Activated T-cell treated with anti-CD3 and anti-CD28 coated beads for 24 hours (primary cell): Measurements from ENCODE around the gene SAG.
"Not testable (repeated sequence)": the region's sequence is repeated elsewhere in the genome, so short reads cannot be mapped to it uniquely, and the experiment has no call there.

Experiments
- DNase-seq: peaks from one replicate; pipeline ENCODE4 v3.0.0-alpha.2; 2020; ENCODE audit warnings: low read depth

SAG gene

DNA sequence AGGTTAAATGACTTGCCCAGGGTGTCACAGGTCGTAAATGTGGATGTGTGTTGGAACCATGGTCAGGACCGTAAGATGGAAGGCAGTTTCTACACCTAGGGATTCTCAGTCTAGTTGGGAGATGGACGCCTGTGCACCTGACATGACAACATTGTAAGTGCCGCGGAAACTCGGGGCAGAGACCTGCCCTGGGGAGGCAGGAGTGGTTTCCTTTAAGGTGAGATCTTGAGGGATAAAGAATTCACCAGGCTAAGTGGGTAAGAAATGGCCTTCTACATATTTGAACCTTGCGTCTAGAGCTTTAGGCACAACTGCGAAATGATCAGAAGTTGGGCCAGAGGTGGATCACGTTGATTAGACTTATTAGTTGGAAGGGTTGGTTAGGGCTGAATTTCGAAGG is 48.3 kb downstream of the SAG start:
- DNase-seq, result no peak

DNA sequence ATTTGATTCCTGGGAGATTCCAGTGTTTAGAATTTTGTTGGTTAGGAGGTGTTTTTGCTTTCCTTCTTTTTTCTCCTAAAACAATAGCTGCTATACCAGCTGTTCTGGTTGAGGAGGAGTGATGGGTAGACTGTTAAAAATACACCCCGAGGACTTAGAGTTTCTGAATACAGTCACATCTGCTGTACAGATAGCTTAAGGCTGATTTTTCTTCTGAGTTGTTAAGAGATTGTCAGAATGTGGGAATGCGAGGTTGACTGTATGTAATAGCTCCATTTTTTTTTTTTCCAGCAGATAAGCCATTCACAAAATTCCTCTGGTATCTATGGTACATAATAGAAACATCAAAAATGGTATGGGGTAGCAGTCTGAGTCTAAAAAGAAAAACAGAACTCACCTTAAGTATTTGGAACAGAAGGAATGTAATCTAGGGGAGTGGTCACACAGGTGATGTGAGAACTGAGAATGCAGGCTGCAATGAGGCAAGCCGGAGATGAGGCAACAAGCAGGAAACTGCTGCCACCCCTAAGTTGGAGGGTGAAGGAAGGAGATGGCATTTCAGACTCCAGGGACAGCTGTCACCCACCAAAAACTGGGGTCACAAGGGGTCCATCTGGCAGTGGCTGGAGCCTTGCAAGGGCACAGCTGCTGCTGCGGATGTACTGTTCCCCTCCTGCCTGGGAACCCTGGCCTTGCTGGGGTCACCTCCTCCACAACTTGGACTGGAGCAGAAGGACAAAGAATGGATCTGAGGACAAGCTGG is 49.1 kb downstream of the SAG start:
- no peak for DNase-seq

DNA sequence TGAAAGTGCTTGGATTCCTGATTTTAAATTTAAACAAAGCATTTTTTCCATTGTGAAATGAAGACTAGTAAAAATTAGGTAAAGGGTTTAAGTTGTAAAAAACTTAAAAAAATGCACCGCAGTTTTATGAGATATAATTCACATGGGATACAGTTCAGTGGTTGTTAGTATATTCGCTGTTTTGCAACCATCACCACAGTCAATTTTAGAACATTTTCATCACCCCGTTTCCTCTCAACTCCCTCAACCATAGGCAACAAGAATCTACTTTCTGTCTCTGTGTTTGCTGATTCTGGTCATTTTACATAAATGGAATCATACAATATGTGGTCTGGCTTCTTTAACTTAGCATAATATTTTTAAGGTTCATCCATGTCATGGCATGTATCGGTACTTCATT is 50.7 kb downstream of the SAG start:
- DNase-seq, result no peak

DNA sequence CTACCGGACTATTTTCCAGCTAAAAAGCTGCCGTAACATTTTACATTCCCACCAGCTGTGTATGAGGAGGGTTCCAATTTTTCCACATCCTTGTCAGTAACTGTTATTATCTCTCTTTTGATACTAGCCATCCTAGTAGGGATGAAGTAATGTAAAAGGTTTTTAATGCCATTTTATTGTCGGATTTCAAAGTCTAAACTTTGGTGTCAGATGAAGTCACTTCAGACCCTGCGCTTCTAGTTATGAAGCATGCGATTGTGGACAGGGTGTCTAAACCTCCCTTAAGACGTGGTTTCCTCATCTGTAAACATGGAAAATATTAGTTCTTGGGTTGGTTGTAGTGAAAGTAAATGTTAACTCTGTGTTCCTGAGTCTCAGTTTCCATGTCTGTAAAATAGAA is 51.3 kb downstream of the SAG start:
- DNase-seq, result no peak

DNA sequence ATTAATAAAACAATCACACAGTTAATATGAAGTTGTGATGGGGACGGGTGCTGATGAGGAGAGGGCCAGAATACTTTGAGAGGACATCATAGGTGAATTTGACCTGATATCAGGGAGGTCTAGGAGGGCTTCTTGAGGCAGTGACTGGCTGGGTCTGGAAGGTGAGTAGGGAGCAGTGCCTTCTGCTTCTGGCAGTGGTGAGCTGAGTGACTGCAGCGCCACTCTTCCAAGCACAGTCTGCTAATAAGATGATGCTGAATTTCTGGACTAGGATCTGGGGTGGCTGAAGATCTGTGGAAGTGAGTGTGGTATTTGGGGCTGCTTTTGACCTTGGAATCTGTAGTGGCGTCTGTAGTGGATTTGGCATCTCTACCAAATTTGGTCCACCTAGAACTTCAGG is 52.2 kb downstream of the SAG start:
- DNase-seq, result no peak

DNA sequence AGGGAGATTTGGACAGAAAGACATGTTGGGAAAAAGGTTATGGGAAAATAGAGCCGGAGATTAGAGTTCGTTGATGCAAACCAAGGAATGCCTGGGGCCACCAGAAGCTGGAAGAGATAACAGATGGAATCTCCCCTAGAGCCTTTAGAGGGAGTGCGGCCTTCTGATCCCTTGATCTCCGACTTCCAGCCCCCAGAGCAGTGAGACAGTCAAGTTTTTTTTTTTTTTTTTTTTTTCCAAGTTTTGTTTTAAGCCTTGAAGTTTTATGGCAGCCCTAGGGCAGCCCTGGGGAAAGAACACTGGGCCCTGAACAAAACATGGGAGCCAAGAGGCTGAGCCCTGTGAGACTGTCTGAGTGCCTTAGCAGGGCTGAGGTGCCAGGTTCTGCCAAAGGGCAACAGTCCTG is 53.2 kb downstream of the SAG start:
- DNase-seq, result no peak

DNA sequence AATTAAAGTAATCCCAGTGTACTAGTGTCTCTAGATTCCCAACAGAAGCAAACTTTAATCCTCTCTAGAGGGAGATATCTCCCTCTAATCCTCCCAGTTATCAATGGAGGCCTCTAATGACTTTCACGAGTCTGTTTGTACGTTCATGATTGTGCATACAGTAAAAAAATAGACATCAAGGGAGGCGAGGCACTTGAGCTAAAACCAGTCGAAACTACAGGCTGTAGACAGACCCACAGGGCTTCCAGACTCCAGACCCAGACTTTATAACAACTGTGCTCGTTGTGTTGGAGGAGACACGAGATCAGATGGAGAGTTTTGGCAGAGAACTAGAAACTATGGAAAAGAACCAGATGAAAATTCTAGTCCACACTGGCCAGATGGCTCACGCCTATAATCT is 53.7 kb downstream of the SAG start:
- no peak for DNase-seq

DNA sequence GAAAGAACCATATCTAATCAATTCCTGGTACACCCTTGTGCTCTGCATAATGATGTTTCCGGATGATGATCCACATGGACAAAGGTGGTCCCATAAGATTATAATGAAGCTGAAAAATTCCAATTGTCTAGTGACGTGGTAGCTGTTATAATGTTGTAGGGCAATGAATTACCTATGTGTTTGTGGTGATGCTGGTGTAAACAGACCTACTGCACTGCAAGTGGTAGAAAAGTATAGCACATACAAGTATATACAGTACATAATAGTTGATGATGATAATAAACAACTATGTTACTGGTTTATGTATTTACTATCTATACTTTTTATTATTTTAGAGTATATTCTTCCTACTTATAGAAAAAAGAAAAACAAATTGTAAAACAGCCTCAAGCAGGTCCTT is 55.1 kb downstream of the SAG start:
- DNase-seq, result no peak

DNA sequence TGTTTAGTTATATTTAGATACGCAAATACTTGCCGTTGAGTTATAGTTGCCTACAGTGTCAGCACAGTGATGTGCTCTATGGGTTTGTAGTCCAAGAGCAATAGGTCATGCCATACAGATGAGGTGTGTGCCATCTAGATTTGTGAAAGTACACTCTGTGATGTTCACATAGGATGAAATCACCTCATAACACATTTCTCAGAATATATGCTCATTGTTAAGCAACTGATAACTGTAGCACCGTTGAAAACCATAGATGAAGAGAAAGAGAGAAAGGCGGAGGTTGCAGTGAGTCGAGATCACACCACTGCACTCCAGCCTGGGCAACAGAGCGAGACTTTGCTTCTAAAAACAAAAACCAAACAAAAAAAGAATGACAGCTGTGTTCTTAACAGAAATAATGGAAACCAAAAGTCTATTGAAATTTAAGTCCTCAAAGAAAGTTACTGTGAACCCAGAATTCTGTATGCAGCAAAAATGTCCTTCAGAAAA is 56.2 kb downstream of the SAG start:
- DNase-seq, result no peak

DNA sequence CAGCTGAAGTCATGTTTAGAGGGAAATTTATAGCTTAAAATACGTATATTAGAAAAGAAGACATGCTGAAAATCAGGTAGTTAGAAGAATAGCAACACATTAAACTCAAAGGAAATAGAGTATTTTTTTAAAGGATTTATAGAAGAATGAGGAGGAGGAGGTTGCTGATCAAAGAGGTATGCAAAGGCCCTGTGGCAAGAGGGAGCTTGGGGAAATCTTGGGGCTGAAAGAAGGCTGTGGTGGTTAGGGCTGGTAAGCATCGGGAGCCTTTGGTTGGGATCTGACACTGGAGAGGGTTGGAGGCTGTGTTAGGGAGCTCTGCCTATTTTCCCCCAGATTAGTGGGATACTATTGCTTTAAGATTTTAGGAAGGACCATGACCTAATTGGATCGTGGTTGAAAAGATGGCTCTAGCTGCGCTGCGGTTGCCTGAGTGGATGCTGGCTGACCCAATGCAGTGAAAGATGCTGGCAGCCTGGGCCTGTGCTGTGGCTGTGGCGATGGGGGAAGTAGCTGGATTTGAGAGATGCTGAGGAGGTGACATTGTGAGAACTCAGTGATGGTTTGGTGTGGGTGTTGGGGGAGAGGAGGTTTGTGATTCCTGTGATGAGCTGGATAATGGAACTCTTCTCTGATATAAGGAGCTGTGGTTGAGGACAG is 58.4 kb downstream of the SAG start:
- no peak for DNase-seq

DNA sequence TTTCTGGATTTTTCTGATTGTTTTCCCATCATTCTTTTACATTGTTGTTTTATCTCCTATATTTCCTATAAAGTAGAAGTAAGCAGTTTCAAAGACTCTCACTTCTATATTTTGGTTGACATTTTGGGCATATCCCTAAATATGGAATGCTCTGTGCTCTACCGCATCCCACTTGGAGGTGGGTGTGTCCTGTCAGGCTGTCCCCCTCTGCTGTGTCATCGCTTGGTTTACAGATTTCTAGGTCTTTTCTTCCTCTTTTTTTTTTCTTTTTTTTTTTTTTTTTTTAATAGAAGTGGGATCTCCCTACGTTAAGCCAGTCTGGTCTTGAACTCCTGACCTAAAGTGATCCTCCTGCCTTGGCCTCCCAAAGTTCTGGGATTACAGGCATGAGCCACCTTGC is 60.0 kb downstream of the SAG start:
- DNase-seq, result no peak

DNA sequence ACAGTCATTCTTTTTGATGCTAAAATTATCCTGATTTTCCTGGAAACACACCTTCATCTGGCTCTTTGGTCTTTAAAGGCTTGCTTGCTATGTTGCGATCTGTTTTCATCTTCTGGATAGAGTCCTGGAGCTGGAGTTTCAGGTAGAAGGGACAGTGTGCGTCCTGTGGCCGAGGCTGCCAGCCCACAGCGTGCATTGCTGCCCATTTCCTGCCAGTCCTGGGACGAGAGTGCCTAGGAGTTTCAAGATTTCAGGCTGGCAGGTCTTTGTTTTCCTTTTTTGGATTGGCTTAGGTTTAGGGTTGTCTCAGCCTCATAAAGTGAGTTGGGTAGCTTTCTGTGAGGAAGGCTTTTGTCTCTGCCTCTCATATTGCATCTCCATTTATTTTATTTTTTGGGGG is 61.1 kb downstream of the SAG start:
- no peak for DNase-seq

DNA sequence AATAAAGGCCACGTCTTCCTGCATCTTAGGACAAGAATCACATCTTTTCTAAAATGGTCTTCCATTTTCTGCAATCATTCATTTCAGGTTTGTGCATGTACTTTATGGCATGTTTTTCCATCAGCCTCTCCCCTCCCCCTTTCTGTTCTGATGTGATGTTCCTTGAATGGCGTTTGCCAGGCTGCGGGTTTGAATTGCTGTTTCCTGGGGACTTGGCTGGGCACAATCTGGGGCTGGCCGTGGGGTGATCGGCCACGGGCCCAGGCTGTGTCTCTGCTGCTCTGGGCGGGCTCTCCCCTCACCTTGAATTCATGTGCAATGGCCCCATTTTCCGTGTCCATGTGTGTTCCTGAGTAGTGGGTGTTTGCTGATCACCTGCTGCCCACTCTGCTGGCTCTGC is 61.8 kb downstream of the SAG start:
- no peak for DNase-seq

DNA sequence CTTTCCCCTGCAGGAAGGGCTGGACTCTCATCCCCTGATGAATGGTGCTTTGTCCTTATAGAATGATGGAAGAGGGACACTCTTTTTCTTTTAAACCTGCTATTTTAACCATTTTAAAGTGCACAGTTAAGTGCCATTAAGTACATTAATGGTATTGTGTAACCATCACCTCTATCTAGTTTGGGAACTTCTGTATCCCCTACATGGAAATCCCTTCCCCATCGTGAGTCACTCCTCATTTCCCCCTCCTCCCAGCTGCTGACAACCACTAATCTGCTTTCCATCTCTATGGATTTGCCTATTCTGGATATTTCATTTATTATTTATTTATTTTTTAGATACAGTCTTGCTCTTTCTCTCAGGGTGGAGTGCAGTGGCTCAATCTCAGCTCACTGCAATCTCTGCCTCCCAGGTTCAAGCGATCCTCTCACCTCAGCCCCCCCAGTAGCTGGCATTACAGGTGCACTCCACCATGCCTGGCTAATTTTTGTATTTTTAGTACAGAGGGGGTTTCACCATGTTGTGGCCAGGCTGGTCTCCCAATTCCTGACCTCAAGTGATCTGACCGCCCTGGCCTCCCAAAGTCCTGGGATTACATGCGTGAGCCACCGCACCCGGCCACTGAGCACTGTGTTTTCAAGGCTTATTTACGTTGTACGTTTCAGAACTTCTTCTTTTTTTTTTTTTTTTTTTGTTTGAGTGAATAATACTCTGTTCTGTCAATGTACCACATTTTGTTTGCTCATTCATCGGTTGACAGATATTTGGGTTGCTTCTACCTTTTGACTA is 62.5 kb downstream of the SAG start:
- DNase-seq, result no peak

DNA sequence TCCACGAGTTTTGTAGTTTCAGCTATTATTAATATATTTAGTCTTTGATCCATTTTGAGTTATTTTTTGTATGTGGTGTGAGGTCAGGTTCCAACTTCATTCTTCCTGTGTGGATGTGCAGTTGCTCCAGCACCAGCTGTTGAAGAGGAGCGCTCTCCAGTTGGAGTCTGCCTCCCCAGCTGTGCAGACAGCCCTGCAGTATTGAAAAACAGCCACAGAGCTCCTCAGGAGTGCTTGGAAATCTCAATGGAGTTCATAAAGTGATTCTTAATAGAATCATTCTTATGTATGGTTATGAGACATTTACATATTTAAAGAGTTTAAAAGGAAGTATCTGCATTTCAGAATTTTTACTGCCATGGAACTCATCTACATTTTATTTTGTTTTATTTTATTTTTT is 64.0 kb downstream of the SAG start:
- DNase-seq, result no peak

DNA sequence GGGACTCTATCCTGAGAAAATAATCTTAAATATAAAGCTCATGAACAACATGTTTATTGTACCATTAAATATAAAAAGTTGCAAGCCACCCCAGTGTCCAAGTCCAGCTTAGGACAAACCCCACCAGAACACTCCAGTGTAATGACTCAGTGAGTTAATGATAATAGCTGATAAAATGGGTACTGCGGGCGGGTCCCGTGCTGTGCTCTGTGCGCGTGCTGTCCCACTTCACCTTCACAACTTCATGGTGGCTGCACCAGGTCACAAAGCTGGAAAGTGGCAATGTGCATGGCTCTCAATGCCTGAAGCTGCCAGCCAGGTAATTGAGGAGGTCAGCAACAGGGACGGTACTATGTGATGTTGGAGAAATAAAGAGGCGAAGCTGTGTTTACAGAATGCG is 65.2 kb downstream of the SAG start:
- no peak for DNase-seq

DNA sequence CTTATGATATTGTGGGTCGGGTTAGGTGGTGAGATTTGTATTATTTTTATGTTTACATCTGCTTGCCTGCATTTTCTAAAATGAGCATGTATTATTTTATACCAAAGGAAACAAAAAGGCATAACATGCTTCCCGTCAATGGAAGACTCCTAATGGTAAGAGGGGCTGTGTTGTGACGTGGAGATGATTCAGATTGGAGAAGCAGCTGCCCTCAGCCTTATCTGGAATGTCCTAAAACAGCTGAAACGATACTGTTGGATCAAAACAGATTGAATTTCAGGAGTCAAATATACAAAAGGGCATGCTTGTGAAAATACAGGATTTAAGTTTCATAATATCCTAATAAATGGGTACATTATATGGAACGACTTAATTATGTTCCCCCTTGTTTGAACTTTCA is 65.7 kb downstream of the SAG start:
- no peak for DNase-seq

DNA sequence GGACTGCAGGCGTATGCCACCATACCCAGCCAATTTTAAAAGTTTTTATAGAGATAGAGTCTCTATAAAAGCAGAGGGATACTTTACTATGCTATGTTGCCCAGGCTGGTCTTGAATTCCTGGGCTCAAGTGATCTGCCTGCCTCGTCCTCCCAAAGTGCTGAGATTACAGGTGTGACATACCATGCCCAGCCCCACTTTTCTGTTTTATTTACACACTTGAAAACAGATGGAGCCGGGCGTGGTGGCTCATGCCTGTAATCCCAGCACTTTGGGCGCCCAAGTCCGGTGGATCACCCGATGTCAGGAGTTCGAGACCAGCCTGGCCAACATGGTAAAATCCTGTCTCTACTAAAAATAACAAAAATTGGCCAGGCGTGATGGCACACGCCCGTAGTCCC is 67.2 kb downstream of the SAG start:
- DNase-seq, result not testable (repeated sequence)

DNA sequence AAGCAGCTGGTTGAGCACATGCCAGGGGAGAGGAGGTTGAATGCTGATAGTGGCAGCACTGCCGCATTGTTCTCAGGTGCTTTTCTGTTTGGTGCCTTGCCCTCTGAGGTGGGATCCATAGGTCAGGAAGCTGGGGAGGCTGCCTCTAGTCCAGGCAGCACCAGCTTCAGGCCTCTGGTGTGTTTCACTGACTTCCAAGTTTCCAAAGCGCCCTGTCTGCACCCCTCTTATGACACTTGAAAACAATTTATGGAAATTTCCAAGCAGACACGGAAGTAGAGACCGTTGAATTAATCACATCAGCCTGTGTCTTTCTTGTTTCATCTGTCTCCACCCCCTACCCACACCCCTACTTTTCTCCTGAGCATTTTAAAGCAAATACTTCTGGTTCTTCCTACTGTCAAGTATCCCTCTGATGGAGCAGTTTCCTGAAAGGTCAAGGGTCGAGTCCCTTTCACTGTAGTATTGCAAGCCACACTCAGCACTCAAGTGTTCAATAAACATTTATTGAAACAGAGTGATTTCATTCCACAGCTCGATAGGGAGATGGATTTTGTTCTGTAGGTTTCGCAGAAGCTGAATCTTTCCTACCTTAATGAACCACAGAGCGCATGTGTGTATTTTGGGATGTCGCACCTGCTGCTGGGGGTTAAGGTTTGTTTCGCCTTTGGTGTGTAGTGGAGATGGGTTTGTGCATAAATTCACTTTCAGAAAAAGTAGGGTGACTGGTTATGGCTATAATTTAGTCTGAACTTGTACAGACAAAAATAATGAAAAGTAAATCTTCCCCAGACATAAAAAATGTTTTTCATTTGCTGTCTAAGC is 68.1 kb downstream of the SAG start:
- DNase-seq, result no peak

DNA sequence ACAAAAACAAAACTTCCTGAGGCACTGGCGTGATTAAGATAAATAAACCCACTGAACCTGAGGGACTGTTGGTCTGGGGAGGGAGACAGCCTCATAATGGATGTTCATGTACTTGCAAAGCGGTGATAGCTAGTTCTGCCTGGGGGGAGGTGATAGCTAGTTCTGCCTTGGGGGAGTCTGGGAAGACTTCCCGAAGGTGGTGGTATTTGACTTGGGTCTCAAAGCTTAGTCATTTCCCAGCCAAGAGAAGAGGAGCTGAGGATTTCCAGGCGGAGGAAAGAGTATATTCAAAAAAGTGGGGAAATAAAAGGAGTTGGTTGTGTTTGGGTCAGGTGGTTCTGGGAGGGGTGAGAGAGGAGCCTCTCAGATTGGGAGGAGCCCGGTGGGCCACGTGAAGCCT is 71.4 kb downstream of the SAG start:
- no peak for DNase-seq

DNA sequence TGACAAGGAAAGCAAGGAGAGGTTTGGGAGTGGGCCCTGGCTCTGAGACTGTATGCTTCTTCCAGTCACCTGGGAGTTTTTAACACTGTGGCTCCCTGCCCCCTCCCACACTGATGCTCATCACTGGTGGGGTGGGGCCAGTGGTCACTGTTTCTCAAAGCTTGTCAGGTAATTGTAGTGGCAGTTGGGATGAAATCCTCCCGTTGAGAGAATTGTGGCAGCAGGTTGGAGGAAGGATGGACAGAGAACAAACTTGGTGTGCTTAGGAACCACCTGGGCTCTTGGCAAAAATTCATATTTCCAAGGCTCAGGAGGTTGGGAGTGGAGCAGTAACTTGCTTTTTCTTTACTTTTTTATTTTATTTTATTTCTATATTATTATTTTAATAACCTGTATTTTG is 71.8 kb downstream of the SAG start:
- no peak for DNase-seq
